CD4-positive, alpha-beta memory T cell (primary cell): ENCODE results near the gene SUPT20HL2. TPM values are rescaled to one million over a fixed set of nuclear protein-coding genes. Genes with fewer than 3 reads are reported as not detected.
"Not testable (repeated sequence)": the region's sequence is repeated elsewhere in the genome, so short reads cannot be mapped to it uniquely, and the experiment has no call there.

Experiments
- CTCF ChIA-PET: fragments of 350-600 bp; sonication (Branson Sonifier 250); formaldehyde crosslinking; loops from one replicate; lab custom pipeline; 2021; ENCODE audit warnings: inconsistent platforms; ENCODE audit not compliant: partially characterized antibody; lab: Charles Lee
- POLR2A ChIA-PET: fragments of 350-600 bp; sonication (Branson Sonifier 250); formaldehyde crosslinking; loops from one replicate; lab custom pipeline; 2021; ENCODE audit not compliant: partially characterized antibody; lab: Charles Lee
- DNase-seq, 5 donors: peaks; one replicate each; pipeline versions ENCODE4 v3.0.0 to v3.0.0-alpha.2; 2020 to 2022; ENCODE audit warnings: mixed read lengths in 1 of 5
- H3K27ac ChIP-seq: one replicate; pipeline ENCODE4 v1.7.0; 2013; ENCODE audit warnings: low read depth, low read length
- H3K27me3 ChIP-seq: 2 replicates; pipeline ENCODE4 v1.7.0; 2013; ENCODE audit warnings: mild to moderate bottlenecking, low read length, moderate library complexity; ENCODE audit not compliant: insufficient read depth
- H3K36me3 ChIP-seq: 2 replicates; pipeline ENCODE4 v1.7.0; 2013; ENCODE audit warnings: mild to moderate bottlenecking, low read length, moderate library complexity; ENCODE audit not compliant: insufficient read depth
- H3K4me1 ChIP-seq: 2 replicates; pipeline ENCODE4 v1.7.0; 2013; ENCODE audit warnings: mild to moderate bottlenecking, low read length, moderate library complexity; ENCODE audit not compliant: insufficient read depth
- H3K4me3 ChIP-seq, 2 donors: one replicate each; pipeline ENCODE4 v1.7.0; 2013; ENCODE audit warnings: low read length in 2 of 2, mild to moderate bottlenecking in 1 of 2
- H3K9me3 ChIP-seq, 2 donors: one replicate each; pipeline ENCODE4 v1.7.0; 2013; ENCODE audit warnings: low read length in 2 of 2, control low read depth in 1 of 2; ENCODE audit not compliant: control insufficient read depth in 1 of 2
- H3K27ac Mint-ChIP-seq, 7 donors: one replicate each; pipeline ENCODE4 v1.8.0; 2020 to 2021; ENCODE audit warnings: mixed read lengths in 7 of 7, mild to moderate bottlenecking in 6 of 7, inconsistent platforms in 3 of 7, moderate library complexity in 3 of 7
- H3K27me3 Mint-ChIP-seq, 2 donors: one replicate each; pipeline ENCODE4 v1.8.0; 2020 to 2021; ENCODE audit warnings: mixed read lengths in 2 of 2
- H3K36me3 Mint-ChIP-seq, 2 donors: one replicate each; pipeline ENCODE4 v1.8.0; 2020 to 2021; ENCODE audit warnings: mixed read lengths in 2 of 2, inconsistent platforms in 1 of 2, mild to moderate bottlenecking in 1 of 2
- H3K4me1 Mint-ChIP-seq, 4 donors: one replicate each; pipeline ENCODE4 v1.8.0; 2020 to 2021; ENCODE audit warnings: mixed read lengths in 4 of 4, mild to moderate bottlenecking in 1 of 4
- H3K4me3 Mint-ChIP-seq, 8 donors: one replicate each; pipeline ENCODE4 v1.8.0; 2020 to 2021; ENCODE audit warnings: mixed read lengths in 8 of 8, mild to moderate bottlenecking in 7 of 8, moderate library complexity in 6 of 8, inconsistent platforms in 3 of 8
- H3K9me3 Mint-ChIP-seq, 8 donors: one replicate each; pipeline ENCODE4 v1.8.0; 2020 to 2021; ENCODE audit warnings: mixed read lengths in 8 of 8, mild to moderate bottlenecking in 5 of 8, inconsistent platforms in 3 of 8, moderate library complexity in 1 of 8
- intact Hi-C: fragments of 100-400 bp; cut with micrococcal nuclease; formaldehyde crosslinking; loops from one replicate; pipeline ENCODE4 v1.15.1; 2023
- polyA plus RNA-seq, 2 donors: library from polyadenylated mRNA; unstranded; fragments of 300-500 nt; fragmentation: Illumina TruSeq; gene quantifications; one replicate each; pipeline ENCODE4 v1.2.3, GENCODE V29; 2021
- total RNA-seq, 2 experiments: library from RNA; stranded (reverse); gene quantifications; one replicate each; pipeline ENCODE4 v1.2.3, GENCODE V29; 2021

SUPT20HL2 gene
- total and polyA plus RNA-seq, 4 experiments from 2014 or later = not detected

DNA sequence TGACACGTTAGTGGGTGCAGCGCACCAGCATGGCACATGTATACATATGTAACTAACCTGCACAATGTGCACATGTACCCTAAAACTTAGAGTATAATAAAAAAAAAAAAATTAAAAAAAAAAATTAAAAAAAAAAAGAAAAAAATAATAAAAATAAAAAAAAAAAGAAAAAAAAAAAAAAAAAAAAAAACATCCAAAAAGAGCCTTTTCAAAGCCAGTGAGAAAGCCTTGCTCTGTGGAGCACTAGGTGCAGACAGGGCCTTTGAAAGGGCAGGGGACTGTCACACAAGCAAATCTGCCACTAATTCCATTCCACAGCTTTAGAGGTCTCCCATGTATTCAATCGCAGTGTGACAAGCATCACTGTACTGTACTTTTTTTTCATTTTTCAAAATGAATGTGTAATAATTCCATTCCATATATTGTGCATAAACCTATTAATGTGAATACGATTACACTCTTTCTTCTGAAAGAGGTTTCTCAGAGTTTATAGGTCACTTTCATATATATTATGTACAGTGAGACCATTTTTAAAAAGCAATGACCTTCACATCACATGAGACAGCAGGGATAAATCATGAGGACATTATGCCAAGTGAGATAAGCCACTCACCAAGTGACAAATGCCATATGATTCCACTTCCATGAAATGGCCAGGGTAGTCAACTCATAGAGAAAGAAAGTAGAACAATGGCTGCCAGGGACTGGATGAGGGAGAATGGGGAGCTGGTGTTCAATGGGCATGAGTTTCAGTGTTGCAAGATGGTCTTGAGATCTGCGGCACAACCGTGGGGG lies 4.1 kb downstream of the SUPT20HL2 start:
- POLR2A ChIA-PET, H3K4me3 Mint-ChIP-seq: not testable (repeated sequence)

GRCh38 chrX:24308803-24309202 lies 5.1 kb downstream of the SUPT20HL2 start:
- H3K9me3 Mint-ChIP-seq, DNase-seq, H3K27me3 ChIP-seq, H3K4me1 Mint-ChIP-seq, CTCF ChIA-PET, H3K4me1 ChIP-seq, H3K27ac ChIP-seq, H3K4me3 Mint-ChIP-seq, H3K9me3 ChIP-seq, intact Hi-C loops, POLR2A ChIA-PET, H3K27ac Mint-ChIP-seq, H3K36me3 Mint-ChIP-seq, H3K36me3 ChIP-seq, H3K4me3 ChIP-seq, H3K27me3 Mint-ChIP-seq: not testable (repeated sequence)

More for the DNA sequence above, 4.1 kb downstream of the SUPT20HL2 start:
- H3K4me3 ChIP-seq, H3K27me3 ChIP-seq, intact Hi-C loops, H3K4me1 ChIP-seq, H3K36me3 ChIP-seq, H3K9me3 Mint-ChIP-seq, H3K4me1 Mint-ChIP-seq, H3K36me3 Mint-ChIP-seq, H3K27ac Mint-ChIP-seq, H3K9me3 ChIP-seq, H3K27ac ChIP-seq, H3K27me3 Mint-ChIP-seq, CTCF ChIA-PET, DNase-seq: not testable (repeated sequence)

GRCh38 chrX:24306440-24306839 lies 7.4 kb downstream of the SUPT20HL2 start:
- no peaks in the 10 kb centered on the region for H3K9me3 Mint-ChIP-seq
- ChIA-PET CTCF (no interaction called here), POLR2A (no interaction called here)
- peaks cover 1 to 2% of the 10 kb centered on the region in 2 donors for H3K27me3 Mint-ChIP-seq
- H3K4me3 Mint-ChIP-seq = no peak overlapping the region
- Histone ChIP-seq H3K4me1 (no peaks in the 10 kb centered on the region), H3K27me3 (no peaks in the 10 kb centered on the region), H3K36me3 (no peaks in the 10 kb centered on the region), H3K4me3 (no peak overlapping the region), H3K27ac (no peak overlapping the region), H3K9me3 (no peaks in the 10 kb centered on the region)
- no peak overlapping the region for H3K27ac Mint-ChIP-seq
- intact Hi-C loops = no loop called here
- H3K36me3 Mint-ChIP-seq = no peaks in the 10 kb centered on the region
- no peaks in the 10 kb centered on the region for H3K4me1 Mint-ChIP-seq
- DNase-seq = no peak

DNA sequence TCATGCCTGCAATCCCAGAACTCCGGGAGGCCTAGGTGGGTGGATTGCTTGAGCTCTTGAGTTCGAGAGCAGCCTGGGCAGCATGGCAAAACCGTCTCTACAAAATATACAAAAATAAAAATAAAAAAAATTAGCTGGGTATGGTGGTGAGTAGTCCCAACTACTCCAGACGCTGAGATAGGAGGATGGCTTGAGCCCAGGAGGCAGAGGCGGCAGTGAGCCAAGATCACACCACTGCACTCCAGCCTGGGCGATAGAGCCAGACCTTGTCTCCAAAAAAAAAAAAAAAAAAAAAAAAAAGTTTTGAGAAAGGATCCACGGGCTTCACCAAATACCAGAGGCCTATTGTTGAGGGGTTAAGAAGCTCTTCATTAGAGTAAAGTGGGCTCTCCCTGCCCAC lies 8.0 kb downstream of the SUPT20HL2 start:
- H3K27ac ChIP-seq = no peak overlapping the region
- no peak overlapping the region for H3K27ac Mint-ChIP-seq
- ChIA-PET CTCF (no interaction called here), POLR2A (interaction anchor here (0.6 kb wide), 1 partner anchor 14 kb away, joined by 5 read pairs; no protein-coding TSS in a partner anchor)
- no peaks in the 10 kb centered on the region for H3K36me3 Mint-ChIP-seq
- DNase-seq = no peak
- peaks cover 1 to 2% of the 10 kb centered on the region in 2 donors for H3K27me3 Mint-ChIP-seq
- H3K4me3 Mint-ChIP-seq = no peak overlapping the region
- H3K9me3 ChIP-seq = no peaks in the 10 kb centered on the region
- H3K4me1 Mint-ChIP-seq = no peaks in the 10 kb centered on the region
- no peak overlapping the region for H3K4me3 ChIP-seq
- no peaks in the 10 kb centered on the region for H3K27me3 ChIP-seq
- intact Hi-C loops = no loop called here
- no peaks in the 10 kb centered on the region for H3K4me1 ChIP-seq
- H3K9me3 Mint-ChIP-seq = no peaks in the 10 kb centered on the region
- H3K36me3 ChIP-seq = no peaks in the 10 kb centered on the region

GRCh38 chrX:24301806-24302205 lies 12.1 kb downstream of the SUPT20HL2 start:
- Histone ChIP-seq H3K27ac (no peak overlapping the region), H3K9me3 (no peaks in the 10 kb centered on the region), H3K4me1 (no peaks in the 10 kb centered on the region), H3K4me3 (no peak overlapping the region), H3K27me3 (no peaks in the 10 kb centered on the region), H3K36me3 (no peaks in the 10 kb centered on the region)
- DNase-seq = no peak
- H3K27me3 Mint-ChIP-seq = peaks cover 0 to 2% of the 10 kb centered on the region in 2 donors
- H3K9me3 Mint-ChIP-seq = no peaks in the 10 kb centered on the region
- no peak overlapping the region for H3K27ac Mint-ChIP-seq
- H3K4me1 Mint-ChIP-seq = no peaks in the 10 kb centered on the region
- ChIA-PET CTCF (no interaction called here), POLR2A (no interaction called here)
- no peak overlapping the region for H3K4me3 Mint-ChIP-seq
- H3K36me3 Mint-ChIP-seq = no peaks in the 10 kb centered on the region
- intact Hi-C loops = no loop called here

GRCh38 chrX:24301060-24301459 lies 12.8 kb downstream of the SUPT20HL2 start:
- ChIA-PET CTCF (no interaction called here), POLR2A (no interaction called here)
- intact Hi-C loops = no loop called here

DNA sequence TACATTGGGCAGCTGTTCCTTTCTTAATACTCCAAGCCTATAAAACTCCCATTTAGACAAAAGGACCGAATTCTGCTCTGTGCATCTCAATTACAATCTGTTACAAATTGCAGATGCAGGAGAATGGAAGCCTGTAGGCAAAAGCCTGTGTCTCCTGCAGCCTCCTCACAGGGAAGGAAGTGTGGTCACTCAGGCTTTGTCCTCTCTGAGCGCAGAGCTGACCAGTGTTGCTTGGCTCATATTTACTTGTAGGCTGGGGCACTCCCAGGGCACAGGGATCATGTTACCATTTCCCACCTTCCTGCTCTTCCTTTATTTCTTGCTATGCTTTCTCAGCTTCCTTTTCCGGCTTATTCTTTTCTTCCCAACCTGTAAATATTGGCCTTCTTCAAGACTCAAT lies 15.7 kb downstream of the SUPT20HL2 start:
- Histone ChIP-seq H3K36me3 (no peaks in the 10 kb centered on the region), H3K4me3 (no peak overlapping the region), H3K4me1 (no peaks in the 10 kb centered on the region), H3K27ac (no peak overlapping the region), H3K27me3 (no peaks in the 10 kb centered on the region), H3K9me3 (no peaks in the 10 kb centered on the region)
- DNase-seq = no peak
- Mint-ChIP-seq H3K9me3 (no peaks in the 10 kb centered on the region), H3K4me1 (no peaks in the 10 kb centered on the region), H3K27ac (no peak overlapping the region), H3K4me3 (no peak overlapping the region), H3K36me3 (no peaks in the 10 kb centered on the region), H3K27me3 (peaks cover 0 to 2% of the 10 kb centered on the region in 2 donors)
- ChIA-PET CTCF (no interaction called here), POLR2A (no interaction called here)
- intact Hi-C loops = no loop called here

More at GRCh38 chrX:24301060-24301459, 12.8 kb downstream of the SUPT20HL2 start:
- Mint-ChIP-seq H3K4me1 (no peaks in the 10 kb centered on the region), H3K36me3 (no peaks in the 10 kb centered on the region), H3K27ac (no peak overlapping the region), H3K9me3 (no peaks in the 10 kb centered on the region), H3K4me3 (no peak overlapping the region), H3K27me3 (no peaks in the 10 kb centered on the region)
- no peak overlapping the region for H3K27ac ChIP-seq
- H3K4me3 ChIP-seq = no peak overlapping the region
- no peaks in the 10 kb centered on the region for H3K36me3 ChIP-seq
- no peak for DNase-seq
- no peaks in the 10 kb centered on the region for H3K27me3 ChIP-seq
- H3K9me3 ChIP-seq = no peaks in the 10 kb centered on the region
- no peaks in the 10 kb centered on the region for H3K4me1 ChIP-seq
